Measurements from ENCODE around the gene TNNC2. TPM values are rescaled to one million over a fixed set of nuclear protein-coding genes. Genes with fewer than 3 reads are reported as not detected.

TNNC2 gene
- polyA plus RNA-seq, 1 experiment = 0.45 TPM

DNA sequence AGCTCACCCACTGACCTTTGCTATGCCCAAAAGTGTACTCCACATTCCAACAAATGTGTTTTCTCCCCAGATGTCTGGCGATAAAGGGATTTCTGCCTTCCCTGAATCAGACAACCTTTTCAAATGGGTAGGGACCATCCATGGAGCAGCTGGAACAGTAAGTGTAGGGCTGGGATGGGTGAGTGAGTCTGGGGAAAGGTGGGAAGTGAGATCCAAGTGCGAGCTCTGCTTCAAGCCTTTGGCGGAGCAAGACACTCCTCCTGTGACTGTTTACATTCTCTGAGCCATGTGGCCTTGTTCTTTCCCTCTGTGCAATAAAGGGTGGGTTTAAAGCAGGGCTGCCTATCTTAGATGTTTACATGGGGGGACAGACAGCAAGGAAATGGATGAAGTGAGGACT, 12.8 kb downstream of the TNNC2 start:
- ChIA-PET POLR2A (interaction anchor here (0.7 to 2.0 kb wide), 4 partner anchors 20 to 593 kb away, joined by 3 to 5 read pairs (median 3); partner anchors contain the start of genes CTSA, NEURL2 and SNX21), CTCF (interaction anchor here (0.5 to 2.4 kb wide), 4 partner anchors 15 to 199 kb away, joined by 3 to 16 read pairs (median 4); no protein-coding TSS in a partner anchor)
- Histone ChIP-seq H3K27ac (ENCODE audit: low read depth, low read length) (no peak overlapping the region), H3K27me3 (ENCODE audit: control insufficient read depth, insufficient read depth, low read length) (no peaks in the 10 kb centered on the region), H3K9me3 (ENCODE audit: control insufficient read depth, insufficient read depth, low read length) (no peaks in the 10 kb centered on the region; the same call in 1 of the 2 replicates), H3K4me3 (ENCODE audit: low read depth, low read length) (peak overlapping the region; percentile 2)
- no peak for DNase-seq (ENCODE audit: low read depth, low spot score)
- TF ChIP-seq, protein P1, sequence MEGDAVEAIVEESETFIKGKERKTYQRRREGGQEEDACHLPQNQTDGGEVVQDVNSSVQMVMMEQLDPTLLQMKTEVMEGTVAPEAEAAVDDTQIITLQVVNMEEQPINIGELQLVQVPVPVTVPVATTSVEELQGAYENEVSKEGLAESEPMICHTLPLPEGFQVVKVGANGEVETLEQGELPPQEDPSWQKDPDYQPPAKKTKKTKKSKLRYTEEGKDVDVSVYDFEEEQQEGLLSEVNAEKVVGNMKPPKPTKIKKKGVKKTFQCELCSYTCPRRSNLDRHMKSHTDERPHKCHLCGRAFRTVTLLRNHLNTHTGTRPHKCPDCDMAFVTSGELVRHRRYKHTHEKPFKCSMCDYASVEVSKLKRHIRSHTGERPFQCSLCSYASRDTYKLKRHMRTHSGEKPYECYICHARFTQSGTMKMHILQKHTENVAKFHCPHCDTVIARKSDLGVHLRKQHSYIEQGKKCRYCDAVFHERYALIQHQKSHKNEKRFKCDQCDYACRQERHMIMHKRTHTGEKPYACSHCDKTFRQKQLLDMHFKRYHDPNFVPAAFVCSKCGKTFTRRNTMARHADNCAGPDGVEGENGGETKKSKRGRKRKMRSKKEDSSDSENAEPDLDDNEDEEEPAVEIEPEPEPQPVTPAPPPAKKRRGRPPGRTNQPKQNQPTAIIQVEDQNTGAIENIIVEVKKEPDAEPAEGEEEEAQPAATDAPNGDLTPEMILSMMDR (IDR thresholded peaks at IDR 0.05; ENCODE audit: low read depth, low read length) = no peak

GRCh38 chr20:45813489-45813888, 13.6 kb downstream of the TNNC2 start:
- H3K27ac ChIP-seq (ENCODE audit: low read depth, low read length) = no peak overlapping the region
- no peaks in the 10 kb centered on the region for H3K27me3 ChIP-seq (ENCODE audit: control insufficient read depth, insufficient read depth, low read length)
- no peaks in the 10 kb centered on the region; the same call in 1 of the 2 replicates for H3K9me3 ChIP-seq (ENCODE audit: control insufficient read depth, insufficient read depth, low read length)
- no peak for DNase-seq (ENCODE audit: low read depth, low spot score)
- CTCF ChIA-PET = interaction anchor here (2.3 to 2.4 kb wide), 2 partner anchors 14 to 43 kb away, joined by 5 to 16 read pairs; no protein-coding TSS in a partner anchor
- POLR2A ChIA-PET = interaction anchor here (0.8 to 2.0 kb wide), 4 partner anchors 20 to 78 kb away, joined by 3 to 5 read pairs (median 4); partner anchors contain the start of genes CTSA, NEURL2 and SNX21
- peak overlapping the region; percentile 73 for H3K4me3 ChIP-seq (ENCODE audit: low read depth, low read length)
- TF ChIP-seq, protein P1 (IDR thresholded peaks at IDR 0.05; ENCODE audit: low read depth, low read length) = no peak

DNA sequence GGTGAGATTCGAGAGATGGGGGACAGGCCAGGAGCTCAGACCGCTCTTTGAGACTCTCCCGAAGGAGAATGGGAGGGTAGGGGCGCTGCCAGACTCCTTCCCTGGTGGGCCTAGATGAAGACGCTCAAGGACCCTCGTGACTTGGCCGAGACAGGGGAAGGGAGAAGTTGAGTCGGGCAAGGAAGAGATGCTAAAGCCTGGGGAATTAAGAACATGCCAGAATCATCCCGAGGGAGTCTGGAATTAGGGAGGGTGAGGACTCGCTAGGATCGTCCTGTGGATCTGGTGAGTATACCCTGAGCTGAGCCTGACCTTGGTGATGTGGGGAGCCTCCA, 14.1 kb downstream of the TNNC2 start:
- ChIA-PET POLR2A (interaction anchor here (0.9 to 2.0 kb wide), 3 partner anchors 21 to 71 kb away, joined by 3 to 5 read pairs (median 5); partner anchors contain the start of genes SNX21 and ZSWIM1), CTCF (interaction anchor here (0.6 to 2.4 kb wide), 3 partner anchors 14 to 158 kb away, joined by 5 to 16 read pairs (median 6); no protein-coding TSS in a partner anchor)
- Histone ChIP-seq H3K9me3 (ENCODE audit: control insufficient read depth, insufficient read depth, low read length) (no peaks in the 10 kb centered on the region; the same call in 1 of the 2 replicates), H3K27ac (ENCODE audit: low read depth, low read length) (no peak overlapping the region), H3K27me3 (ENCODE audit: control insufficient read depth, insufficient read depth, low read length) (no peaks in the 10 kb centered on the region), H3K4me3 (ENCODE audit: low read depth, low read length) (peak overlapping the region; percentile 73)
- TF ChIP-seq, protein P1 (IDR thresholded peaks at IDR 0.05; ENCODE audit: low read depth, low read length) = no peak
- no peak for DNase-seq (ENCODE audit: low read depth, low spot score)

GRCh38 chr20:45812157-45813005, 14.7 kb downstream of the TNNC2 start, which contains the start of gene UBE2C:
Gene UBE2C, plus strand, starts transcription at chr20:45812644. Its CDS starts 52 bp downstream, at chr20:45812696.
- no peaks in the 10 kb centered on the region for H3K27me3 ChIP-seq (ENCODE audit: control insufficient read depth, insufficient read depth, low read length)
- TF ChIP-seq, protein P1 (IDR thresholded peaks at IDR 0.05; ENCODE audit: low read depth, low read length) = no peak
- peak within 1 kb of the TSS; percentile 73 for H3K4me3 ChIP-seq (ENCODE audit: low read depth, low read length)
- ChIA-PET CTCF (interaction anchor here (0.6 to 2.4 kb wide), 3 partner anchors 13 to 158 kb away, joined by 5 to 16 read pairs (median 6); no protein-coding TSS in a partner anchor), POLR2A (interaction anchor here (0.9 to 2.0 kb wide), 3 partner anchors 22 to 72 kb away, joined by 3 to 5 read pairs (median 5); partner anchors contain the start of genes SNX21 and ZSWIM1)
- peak; percentile 99 for DNase-seq (ENCODE audit: low read depth, low spot score)
- H3K9me3 ChIP-seq (ENCODE audit: control insufficient read depth, insufficient read depth, low read length) = no peaks in the 10 kb centered on the region; the same call in 1 of the 2 replicates
- peak within 1 kb of the TSS; percentile 57 for H3K27ac ChIP-seq (ENCODE audit: low read depth, low read length)
